ENCODE data around the gene NLGN2. TPM values are rescaled to one million over a fixed set of nuclear protein-coding genes. Genes with fewer than 3 reads are reported as not detected.
"Not testable (repeated sequence)": the region's sequence is repeated elsewhere in the genome, so short reads cannot be mapped to it uniquely, and the experiment has no call there.

The NLGN2 gene
- total and polyA plus RNA-seq, 4 donors = 5.0 to 15.2 (median 8.2) TPM

DNA sequence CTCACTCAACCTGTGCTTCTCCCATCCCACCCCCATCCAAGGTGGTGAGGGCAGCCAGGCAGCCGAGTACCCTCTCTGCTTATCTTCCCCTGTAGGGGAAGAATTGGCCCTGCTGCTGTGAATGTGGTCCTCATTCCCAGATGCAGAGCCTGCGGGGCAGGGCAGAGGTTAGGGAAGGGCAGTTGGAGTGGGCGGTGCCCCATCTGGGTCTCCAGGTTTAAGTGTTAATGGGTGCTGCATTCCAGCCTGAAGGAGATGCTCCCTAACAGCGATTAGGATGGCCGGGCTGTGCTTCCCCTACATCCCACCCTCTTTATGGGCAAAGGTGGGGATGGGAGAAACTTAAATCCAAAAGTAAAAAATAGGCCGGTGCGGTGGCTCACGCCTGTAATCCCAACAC is 40.6 kb upstream of the NLGN2 start:
- H3K4me1 ChIP-seq (ENCODE audit: control insufficient read depth in 5 of 5, insufficient read depth in 5 of 5, low read length in 5 of 5) = peaks cover 0 to 1% (median 0%) of the 10 kb centered on the region in 5 donors
- no peak overlapping the region for H3K9ac ChIP-seq (ENCODE audit: insufficient read depth in 1 of 2, low read length in 2 of 2)
- H3K27me3 ChIP-seq (ENCODE audit: control insufficient read depth in 3 of 3, insufficient read depth in 3 of 3, low read length in 2 of 3) = no peaks in the 10 kb centered on the region
- WGBS, 2 donors = 86 to 87% methylated on average over 8 of the region's 8 CpGs
- ATAC-seq (ENCODE audit: insufficient read depth, low FRiP score) = no peak
- H3K4me3 ChIP-seq = no peak overlapping the region
- no peak overlapping the region for H3K27ac ChIP-seq (ENCODE audit: low read depth in 1 of 2, low read length in 1 of 2)
- TF ChIP-seq, protein P1, sequence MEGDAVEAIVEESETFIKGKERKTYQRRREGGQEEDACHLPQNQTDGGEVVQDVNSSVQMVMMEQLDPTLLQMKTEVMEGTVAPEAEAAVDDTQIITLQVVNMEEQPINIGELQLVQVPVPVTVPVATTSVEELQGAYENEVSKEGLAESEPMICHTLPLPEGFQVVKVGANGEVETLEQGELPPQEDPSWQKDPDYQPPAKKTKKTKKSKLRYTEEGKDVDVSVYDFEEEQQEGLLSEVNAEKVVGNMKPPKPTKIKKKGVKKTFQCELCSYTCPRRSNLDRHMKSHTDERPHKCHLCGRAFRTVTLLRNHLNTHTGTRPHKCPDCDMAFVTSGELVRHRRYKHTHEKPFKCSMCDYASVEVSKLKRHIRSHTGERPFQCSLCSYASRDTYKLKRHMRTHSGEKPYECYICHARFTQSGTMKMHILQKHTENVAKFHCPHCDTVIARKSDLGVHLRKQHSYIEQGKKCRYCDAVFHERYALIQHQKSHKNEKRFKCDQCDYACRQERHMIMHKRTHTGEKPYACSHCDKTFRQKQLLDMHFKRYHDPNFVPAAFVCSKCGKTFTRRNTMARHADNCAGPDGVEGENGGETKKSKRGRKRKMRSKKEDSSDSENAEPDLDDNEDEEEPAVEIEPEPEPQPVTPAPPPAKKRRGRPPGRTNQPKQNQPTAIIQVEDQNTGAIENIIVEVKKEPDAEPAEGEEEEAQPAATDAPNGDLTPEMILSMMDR (IDR thresholded peaks at IDR 0.05; ENCODE audit: control extremely low read depth, extremely low read depth) = no peak
- H3K36me3 ChIP-seq (ENCODE audit: control insufficient read depth in 4 of 4, insufficient read depth in 4 of 4, low read length in 4 of 4) = no peaks in the 10 kb centered on the region
- no peak for DNase-seq
- no peaks in the 10 kb centered on the region for H3K9me3 ChIP-seq (ENCODE audit: control insufficient read depth in 4 of 4, insufficient read depth in 3 of 4, low read length in 3 of 4)

DNA sequence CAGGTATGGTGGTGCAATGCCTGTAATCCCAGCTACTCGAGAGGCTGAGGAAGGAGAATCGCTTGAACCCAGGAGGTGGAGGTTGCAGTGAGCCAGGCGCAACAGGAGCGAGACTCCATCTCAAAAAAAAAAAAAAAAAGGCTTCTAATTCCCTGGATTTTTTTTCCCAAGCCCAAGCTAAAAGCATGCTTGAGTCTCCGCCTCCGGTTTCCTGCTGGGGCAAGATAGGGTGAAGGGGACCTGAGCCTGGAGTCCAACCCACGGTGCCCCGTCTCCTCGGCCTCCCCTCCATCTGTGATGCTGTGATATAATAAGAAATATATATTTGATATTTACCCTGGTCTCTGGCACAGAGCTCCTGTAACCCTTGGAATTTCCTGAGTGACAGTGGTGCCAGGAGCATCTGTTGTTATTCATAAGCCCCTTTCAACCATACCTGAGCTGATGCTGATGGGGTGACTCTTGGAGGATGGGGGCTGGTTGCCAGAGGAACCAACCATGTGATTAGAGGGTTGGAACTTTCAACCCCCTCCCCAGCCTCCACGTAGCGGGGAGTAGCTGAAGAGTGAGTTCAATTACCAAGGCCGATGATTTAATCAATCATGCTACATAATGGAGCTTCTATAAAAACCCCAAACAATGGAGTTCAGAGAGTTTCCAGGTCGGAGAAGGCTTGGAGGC is 39.6 kb upstream of the NLGN2 start:
- H3K4me1 ChIP-seq (ENCODE audit: control insufficient read depth in 5 of 5, insufficient read depth in 5 of 5, low read length in 5 of 5) = peaks cover 0 to 1% (median 0%) of the 10 kb centered on the region in 5 donors
- 74 to 83% methylated on average over 13 of the region's 13 CpGs for WGBS, 2 donors

DNA sequence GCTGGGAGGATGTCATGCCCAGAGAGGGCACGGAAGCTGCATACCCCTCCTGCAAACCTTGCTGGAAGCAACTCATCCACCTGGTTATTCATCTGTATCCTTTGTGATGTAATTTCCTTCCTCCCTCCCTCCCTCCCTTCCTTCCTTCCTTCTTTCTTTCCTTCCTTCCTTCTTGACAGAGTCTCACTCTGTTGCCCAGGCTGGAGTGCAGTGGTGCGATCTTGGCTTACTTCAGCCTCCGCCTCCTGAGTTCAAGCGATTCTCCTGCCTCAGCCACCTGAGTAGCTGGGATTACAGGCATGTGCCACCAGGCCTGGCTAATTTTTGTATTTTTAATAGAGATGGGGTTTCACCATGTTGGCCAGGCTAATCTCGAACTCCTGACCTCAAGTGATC is 39.0 kb upstream of the NLGN2 start:
- not testable (repeated sequence) for H3K4me3 ChIP-seq; DNase-seq; H3K36me3 ChIP-seq (ENCODE audit: control insufficient read depth in 4 of 4, insufficient read depth in 4 of 4, low read length in 4 of 4); H3K27me3 ChIP-seq (ENCODE audit: control insufficient read depth in 3 of 3, insufficient read depth in 3 of 3, low read length in 2 of 3); H3K9me3 ChIP-seq (ENCODE audit: control insufficient read depth in 4 of 4, insufficient read depth in 3 of 4, low read length in 3 of 4); H3K9ac ChIP-seq (ENCODE audit: insufficient read depth in 1 of 2, low read length in 2 of 2); H3K4me1 ChIP-seq (ENCODE audit: control insufficient read depth in 5 of 5, insufficient read depth in 5 of 5, low read length in 5 of 5); H3K27ac ChIP-seq (ENCODE audit: low read depth in 1 of 2, low read length in 1 of 2); ATAC-seq (ENCODE audit: insufficient read depth, low FRiP score)
- WGBS, 2 donors = 87 to 90% methylated on average over 5 of the region's 5 CpGs

More for the DNA sequence above, 39.6 kb upstream of the NLGN2 start:
- TF ChIP-seq, protein P1 (IDR thresholded peaks at IDR 0.05; ENCODE audit: control extremely low read depth, extremely low read depth) = no peak
- no peak for DNase-seq
- no peaks in the 10 kb centered on the region for H3K9me3 ChIP-seq (ENCODE audit: control insufficient read depth in 4 of 4, insufficient read depth in 3 of 4, low read length in 3 of 4)
- H3K36me3 ChIP-seq (ENCODE audit: control insufficient read depth in 4 of 4, insufficient read depth in 4 of 4, low read length in 4 of 4) = no peaks in the 10 kb centered on the region
- no peaks in the 10 kb centered on the region for H3K27me3 ChIP-seq (ENCODE audit: control insufficient read depth in 3 of 3, insufficient read depth in 3 of 3, low read length in 2 of 3)
- no peak overlapping the region for H3K9ac ChIP-seq (ENCODE audit: insufficient read depth in 1 of 2, low read length in 2 of 2)
- H3K4me3 ChIP-seq = no peak overlapping the region
- no peak overlapping the region for H3K27ac ChIP-seq (ENCODE audit: low read depth in 1 of 2, low read length in 1 of 2)
- no peak for ATAC-seq (ENCODE audit: insufficient read depth, low FRiP score)

DNA sequence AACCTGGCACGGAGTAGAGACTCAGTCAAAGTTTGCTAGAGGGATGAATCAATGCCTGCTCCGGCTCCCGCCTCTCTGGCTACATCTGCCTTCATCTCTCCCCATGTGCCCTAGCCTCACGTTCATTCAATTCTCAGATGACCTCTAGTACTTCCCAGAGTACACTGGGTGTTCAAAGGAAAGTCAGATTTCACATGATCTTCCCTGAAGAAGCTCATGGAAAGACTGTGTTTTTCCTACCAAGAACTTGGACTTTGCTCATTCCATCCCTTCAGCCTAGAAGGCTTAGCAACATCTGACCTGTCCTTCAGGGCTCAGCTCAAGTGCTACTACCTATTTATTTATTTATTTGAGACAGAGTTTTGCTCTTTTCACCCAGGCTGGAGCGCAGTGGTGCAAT is 37.8 kb upstream of the NLGN2 start:
- H3K9me3 ChIP-seq (ENCODE audit: control insufficient read depth in 4 of 4, insufficient read depth in 3 of 4, low read length in 3 of 4) = no peaks in the 10 kb centered on the region
- 86 to 90% methylated on average over 5 of the region's 5 CpGs for WGBS, 2 donors
- no peak for ATAC-seq (ENCODE audit: insufficient read depth, low FRiP score)
- no peak overlapping the region for H3K4me3 ChIP-seq
- no peak for DNase-seq
- H3K36me3 ChIP-seq (ENCODE audit: control insufficient read depth in 4 of 4, insufficient read depth in 4 of 4, low read length in 4 of 4) = no peaks in the 10 kb centered on the region
- TF ChIP-seq, protein P1 (IDR thresholded peaks at IDR 0.05; ENCODE audit: control extremely low read depth, extremely low read depth) = no peak
- H3K4me1 ChIP-seq (ENCODE audit: control insufficient read depth in 5 of 5, insufficient read depth in 5 of 5, low read length in 5 of 5) = peaks cover 0 to 1% (median 0%) of the 10 kb centered on the region in 5 donors
- no peaks in the 10 kb centered on the region for H3K27me3 ChIP-seq (ENCODE audit: control insufficient read depth in 3 of 3, insufficient read depth in 3 of 3, low read length in 2 of 3)
- no peak overlapping the region for H3K27ac ChIP-seq (ENCODE audit: low read depth in 1 of 2, low read length in 1 of 2)
- no peak overlapping the region for H3K9ac ChIP-seq (ENCODE audit: insufficient read depth in 1 of 2, low read length in 2 of 2)
